HG02623 (cell line): ENCODE measurements around the gene CBLN3.
"Not testable (repeated sequence)": the region's sequence is repeated elsewhere in the genome, so short reads cannot be mapped to it uniquely, and the experiment has no call there.

Experiments
- ATAC-seq: cut with Tn5 transposase; IDR thresholded peaks from one replicate; pipeline ENCODE4 v1.9.1; 2021; ENCODE audit warnings: moderate library complexity; ENCODE audit not compliant: unreplicated experiment

Gene CBLN3

DNA sequence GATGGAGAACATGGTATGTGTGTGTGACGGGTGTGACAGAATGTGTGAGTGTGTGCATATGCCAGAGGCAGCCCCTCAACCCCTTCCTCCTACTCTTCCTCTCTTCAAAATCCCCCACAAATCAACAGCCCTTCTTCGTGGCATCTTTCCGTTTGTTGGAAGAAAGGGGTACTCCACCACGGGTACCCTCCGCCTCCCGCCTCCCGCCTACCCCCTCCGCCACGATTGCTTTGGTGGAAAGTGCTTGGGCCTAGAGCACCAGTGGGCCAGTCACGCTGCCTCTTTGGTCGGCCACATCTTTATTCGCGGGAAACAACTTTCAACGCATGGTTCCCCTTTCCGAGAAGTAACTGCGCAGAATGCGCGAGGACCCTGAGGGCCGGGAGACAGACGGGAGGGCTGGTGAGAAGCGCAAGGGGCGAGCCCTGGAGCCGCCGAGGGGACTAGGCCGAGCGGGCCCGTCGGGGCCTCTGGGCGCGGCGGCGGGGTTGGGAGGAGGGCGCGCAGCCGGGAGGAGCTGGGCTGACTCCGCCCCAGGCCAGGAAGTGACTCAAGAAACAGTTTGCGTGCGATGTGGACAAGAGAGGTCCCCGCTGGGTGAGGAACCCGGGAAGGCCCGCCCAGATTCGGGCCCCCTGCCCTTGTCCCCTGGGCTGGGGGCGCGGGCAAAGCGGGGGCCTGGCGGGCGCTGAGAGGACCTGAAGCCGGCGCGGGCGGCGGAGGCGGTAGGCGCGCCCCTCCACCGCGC is at the start of gene CBLN3, which contains the start of gene KHNYN:
Gene CBLN3, minus strand, starts transcription at position 274 of the 748 bp plus-strand sequence. CDS start 614 bp downstream, outside the sequence.
Gene KHNYN, plus strand, starts transcription at position 560 of the 748 bp plus-strand sequence. CDS start 777 bp downstream, outside the sequence.
- ATAC-seq = peak; percentile 85

DNA sequence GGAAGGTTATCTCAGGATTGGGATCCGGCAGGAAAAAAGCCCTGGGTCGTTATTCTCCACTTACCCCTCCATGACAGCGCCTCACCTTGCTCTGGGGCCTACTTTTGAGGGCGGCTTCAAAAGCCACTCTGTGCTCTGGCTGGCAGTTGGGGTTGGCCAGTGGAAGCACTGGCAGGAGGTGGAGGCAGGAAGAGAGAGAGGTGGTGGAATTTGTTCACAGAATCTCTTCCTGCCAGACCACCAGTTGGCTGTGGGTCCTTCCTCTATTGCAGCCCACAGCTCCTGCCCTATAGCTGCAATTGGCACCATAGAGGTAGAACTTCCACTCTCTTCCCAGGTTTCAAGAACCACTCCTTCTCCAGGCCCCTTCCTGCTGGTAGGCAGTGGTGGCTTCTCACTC is 45.8 kb upstream of the CBLN3 start:
- ATAC-seq = no peak

DNA sequence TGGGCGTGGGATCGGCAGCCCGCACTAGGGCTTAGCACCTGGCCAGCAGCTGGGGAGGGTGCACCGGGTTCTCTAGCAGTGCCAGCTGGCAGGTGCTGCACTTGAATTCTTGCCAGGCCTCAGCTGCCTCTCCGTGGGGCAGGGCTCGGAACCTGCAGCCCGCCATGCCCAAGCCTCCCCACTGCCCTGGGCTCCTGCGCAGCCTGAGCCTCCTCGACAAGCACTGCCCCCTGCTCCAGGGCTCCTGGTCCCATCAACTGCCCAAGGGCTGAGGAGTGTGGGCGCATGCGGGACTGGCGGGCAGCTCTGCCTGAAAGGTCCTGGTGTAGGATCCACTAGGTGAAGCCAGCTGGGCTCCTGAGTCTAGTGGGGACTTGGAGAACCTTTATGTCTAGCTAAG is 43.7 kb upstream of the CBLN3 start:
- ATAC-seq = no peak

DNA sequence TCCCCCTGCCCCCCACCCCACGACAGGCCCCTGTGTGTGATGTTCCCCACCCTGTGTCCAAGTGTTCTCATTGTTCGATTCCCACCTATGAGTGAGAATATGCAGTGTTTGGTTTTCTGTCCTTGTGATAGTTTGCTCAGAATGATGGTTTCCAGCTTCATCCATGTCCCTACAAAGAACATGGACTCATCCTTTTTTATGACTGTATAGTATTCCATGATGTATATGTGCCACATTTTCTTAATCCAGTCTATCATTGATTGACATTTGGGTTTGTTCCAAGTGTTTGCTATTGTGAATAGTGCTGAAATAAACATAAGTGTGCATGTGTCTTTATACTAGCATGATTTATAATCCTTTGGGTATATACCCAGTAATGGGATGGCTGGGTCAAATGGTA is 41.0 kb upstream of the CBLN3 start:
- not testable (repeated sequence) for ATAC-seq

DNA sequence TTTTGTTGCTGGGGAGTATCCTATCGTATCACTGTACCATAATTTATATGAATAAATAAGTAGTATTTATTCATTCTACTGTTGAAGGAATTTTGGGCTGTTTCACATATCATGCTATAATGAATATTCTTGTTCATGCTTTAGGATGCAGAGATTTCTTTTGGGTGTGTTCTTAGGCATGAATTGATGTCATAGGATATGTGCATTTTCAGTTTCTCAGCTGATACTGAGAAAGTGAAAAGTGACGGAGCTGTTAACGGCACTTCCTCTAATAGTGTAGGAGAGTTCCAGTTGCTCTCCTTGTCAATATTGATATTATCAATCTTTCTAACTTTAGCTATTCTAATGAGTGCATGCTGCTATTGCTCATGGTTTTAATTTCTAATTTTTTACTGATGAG is 36.3 kb upstream of the CBLN3 start:
- ATAC-seq = no peak

DNA sequence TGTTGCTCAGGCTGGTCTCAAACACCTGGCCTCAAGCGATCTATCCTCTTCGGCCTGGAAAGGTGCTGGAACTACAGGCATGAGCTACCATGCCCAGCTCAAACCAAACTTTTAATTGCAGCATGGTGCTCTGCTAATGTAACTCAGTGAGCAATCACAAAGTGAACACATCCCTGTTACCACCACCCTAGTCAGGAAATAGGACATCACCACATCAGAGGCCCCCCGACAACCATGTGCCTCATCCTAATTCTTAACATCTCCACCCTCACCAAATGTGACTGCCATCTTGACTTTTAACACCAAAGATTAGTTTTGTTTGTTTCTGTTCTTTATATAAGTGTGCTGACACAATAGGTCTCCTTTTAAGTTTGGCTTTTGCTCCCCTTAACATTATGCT is 35.9 kb upstream of the CBLN3 start:
- ATAC-seq = no peak

DNA sequence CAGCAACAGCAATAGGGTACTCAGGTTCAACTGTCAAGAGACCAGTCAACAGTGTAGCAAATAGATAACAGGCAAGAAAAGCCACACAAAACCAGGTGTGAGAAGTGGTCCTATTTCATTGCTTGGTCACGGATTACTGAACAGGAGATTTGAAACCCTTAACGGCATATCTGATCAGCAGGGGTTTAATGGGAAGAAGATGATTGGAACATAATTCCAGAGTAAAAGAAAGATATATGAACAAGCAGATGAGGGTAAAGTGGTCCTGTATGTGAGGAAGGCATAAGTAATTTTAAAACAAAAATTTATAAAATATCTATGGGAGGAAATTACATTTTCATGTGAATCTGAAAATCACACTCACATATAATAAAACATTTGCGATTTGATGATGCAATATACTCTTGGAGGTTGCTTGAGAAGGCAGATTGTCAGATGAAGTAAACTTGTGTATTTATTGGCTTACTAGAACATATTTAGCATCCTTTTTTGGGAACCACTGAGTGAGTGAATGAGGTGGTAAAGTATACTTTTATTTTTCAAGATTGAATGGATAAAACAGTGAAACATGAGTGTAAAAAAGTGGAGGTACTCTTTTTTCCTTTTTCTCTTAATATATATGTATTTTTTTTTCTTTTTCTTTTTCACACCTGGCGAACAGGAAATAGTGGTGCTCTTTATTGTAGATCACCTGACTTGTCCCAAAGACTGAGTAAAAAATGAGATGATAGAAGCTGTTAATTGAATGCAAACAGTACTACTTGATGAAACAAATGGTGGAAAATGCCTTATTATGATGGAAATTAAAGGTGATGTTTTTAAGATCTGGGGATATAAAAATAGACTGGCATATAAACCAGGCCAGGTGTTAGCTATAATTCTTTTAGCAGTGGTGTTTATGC is 34.7 kb upstream of the CBLN3 start:
- no peak for ATAC-seq

DNA sequence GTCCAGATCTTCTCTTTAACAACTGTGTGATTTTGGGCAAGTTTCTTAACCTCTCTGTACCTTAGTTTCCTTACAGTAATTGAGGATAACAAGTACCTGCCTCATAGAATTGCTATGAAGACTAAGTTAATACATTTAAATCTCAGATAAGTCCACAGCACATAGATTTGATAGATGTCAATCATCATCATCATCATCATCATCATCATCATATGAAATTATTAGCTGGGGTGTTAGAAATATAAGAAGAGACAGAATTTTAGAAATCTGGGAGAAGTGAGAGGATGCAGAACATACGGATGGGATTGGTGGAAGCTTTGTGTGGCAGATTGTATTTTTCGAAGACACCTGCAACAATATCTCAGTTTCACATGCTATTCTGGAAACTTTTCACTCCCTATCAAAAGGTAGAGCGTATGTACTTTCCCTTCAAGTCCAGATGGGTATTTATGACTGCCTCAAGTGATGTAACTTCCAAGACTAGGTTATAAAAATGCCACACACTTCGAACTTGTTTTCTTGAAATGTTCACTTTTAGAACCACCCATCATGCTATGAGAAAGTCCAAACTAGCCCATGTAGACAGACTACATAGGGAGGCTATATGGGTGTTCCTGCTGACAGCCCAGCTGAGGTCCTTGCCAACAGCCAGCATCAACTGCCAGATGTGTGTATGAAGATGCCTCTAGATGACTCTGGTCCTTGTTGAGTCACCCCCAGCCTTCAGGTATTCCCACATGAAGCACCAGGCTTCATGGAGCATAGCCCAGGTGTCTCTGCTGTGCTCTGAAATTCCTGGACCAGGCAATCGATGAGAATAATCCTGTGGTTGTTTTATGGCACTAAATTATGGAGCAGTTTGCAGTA is 33.8 kb upstream of the CBLN3 start:
- no peak for ATAC-seq

DNA sequence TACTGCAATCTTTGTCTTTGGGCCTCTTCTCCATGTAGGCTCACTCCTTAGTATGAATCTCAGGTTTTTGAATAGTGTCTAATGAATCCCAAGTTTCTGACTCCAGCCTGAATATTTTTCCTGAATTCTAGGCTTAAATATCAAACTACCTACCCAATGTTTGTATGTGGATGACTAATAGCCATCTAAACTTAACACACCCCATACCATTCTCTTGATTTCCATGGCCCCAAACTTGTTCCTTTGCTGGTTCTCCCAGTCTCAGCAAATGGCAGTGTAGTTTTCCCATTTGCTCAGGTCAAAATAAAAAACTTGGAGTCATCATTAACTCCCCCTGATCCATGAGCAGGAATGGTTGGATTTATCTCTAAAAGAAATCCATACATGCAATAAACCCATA is 31.9 kb upstream of the CBLN3 start:
- no peak for ATAC-seq

DNA sequence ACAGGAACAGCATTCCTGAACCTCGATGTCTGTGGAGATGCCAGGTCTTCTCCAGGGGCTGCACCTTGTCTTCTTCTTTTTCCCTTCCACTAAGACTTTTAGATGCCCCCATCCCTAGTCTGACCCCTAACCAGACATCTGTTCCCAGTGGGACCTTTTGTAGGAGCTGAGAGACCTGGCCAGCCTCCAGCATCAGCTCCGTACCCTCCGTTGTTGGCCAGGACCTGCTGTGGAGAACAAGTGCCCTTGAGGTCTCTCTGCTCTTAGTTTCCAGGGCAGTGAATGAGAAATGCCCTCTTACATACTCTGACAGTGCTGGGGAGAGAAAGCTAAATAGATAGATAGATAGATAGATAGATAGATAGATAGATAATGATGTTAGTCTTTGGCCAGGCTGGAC is 29.9 kb upstream of the CBLN3 start:
- no peak for ATAC-seq

DNA sequence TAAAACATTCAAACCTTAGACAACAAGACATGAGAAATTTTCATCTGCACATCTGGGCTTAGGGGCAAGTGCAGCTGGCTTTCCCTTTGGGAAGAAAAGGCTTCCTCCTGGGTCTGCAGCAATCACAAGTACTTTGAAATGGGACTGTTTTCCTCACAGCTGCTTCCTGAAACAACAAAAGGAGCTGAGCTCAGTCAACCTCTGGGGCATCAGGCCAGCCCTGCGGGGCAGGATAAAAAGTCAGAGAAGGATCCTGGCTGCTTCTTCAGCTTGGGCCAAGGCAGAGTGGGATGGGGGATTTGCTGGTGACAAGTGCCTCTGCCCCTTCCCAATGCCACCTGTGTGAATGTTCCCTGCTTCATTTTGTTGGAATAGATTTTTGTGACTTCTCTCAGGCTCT is 29.3 kb upstream of the CBLN3 start:
- ATAC-seq = no peak

DNA sequence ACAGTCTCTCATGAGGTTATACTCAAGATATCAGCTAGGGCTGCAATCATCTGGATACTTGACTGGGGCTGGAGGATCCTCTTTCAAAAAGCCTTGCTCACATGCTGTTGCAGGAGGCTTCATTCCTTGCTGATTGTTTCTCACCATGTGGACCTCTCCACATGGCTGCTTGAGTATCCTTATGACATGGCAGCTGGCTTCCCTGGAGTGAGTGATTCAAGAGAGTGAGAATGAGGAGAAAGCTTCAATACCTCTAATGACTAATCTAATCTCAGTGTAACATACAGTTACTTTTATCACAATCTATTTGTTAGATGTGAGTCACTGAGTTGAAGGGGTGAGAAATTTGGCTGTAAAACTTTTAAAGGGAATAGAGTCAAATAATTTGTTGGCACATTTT is 27.5 kb upstream of the CBLN3 start:
- no peak for ATAC-seq

DNA sequence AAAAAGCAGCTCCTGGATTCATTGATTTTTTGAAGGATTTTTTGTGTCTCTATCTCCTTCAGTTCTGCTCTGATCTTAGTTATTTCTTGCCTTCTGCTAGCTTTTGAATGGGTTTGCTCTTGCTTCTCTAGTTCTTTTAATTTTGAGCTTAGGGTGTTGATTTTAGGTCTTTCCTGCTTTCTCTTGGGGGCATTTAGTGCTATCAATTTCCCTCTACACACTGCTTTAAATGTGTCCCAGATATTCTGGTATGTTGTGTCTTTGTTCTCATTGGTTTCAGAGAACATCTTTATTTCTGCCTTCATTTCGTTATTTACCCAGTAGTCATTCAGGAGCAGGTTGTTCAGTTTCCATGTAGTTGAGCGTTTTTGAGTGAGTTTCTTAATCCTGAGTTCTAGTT is 21.4 kb upstream of the CBLN3 start:
- not testable (repeated sequence) for ATAC-seq

DNA sequence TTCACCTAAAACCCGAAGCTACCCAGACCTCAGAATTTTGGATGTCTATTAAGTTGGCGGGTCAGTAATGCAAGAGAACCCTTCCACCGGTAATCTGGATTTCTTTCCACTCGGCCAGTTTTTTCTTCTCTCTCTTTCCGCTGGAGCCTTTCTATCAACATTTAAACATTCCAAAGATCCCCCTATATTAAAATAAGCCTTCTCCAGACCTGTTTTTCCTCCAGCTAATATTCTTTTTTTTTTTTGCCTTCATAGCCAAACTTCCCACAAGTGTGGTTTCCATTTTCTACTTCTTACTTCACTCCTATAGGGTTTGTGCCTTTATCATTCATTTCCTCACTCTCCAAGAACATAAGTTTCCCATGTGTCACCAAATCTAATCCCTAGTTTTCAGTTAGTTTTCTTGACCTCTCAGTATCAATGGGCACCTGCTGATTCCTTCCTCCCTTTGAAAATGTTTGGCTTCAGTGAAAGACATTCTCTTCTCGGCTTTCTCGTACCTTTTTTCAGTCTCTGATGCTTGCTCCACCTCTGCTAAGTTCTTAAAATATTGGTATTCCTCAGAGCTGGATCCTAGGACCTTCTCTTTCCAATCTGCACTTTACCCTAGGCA is 13.7 kb upstream of the CBLN3 start:
- ATAC-seq = no peak

DNA sequence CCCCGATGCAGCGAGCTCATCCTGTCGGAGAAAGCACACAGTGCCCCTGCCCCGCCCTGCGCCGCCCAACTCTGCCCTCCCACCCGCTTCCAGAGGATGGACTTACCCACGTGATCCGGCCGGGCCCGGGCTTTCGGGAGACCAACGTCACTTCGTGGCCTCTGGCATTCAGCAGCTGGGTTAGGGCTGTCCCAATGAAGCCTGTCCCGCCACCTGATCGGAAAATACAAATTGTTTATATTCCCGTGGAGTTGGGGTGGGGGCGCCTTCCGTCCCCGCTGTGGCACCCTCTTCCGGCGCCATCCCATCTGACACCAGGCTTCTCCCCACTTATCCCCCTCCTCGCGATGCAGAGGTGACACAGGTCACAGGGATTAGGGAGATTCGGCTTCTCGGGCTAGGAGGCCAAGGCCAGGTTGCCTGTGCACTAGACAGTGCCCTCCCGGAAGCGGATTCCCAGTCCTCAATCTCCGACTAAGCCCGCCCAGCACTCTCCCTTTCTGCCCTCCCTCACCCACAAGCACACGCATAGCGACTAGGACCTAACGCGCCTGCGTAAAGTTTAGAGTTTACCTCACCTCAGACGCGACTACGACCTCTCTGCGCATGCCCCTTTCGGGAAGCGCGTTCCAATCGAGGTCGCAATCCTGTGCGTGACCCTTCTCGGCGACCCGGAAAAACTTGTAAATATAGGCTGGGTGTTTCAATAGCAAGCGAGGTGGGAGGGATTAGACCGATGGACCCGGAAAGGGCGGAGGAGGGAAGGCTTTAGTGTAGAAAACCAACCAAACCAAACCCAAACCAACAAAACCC is 13.0 kb upstream of the CBLN3 start, which contains the start of gene SDR39U1:
Gene SDR39U1, minus strand, starts transcription at position 537 of the 813 bp plus-strand sequence. Its CDS starts 7 bp downstream, at position 530.
- ATAC-seq = peak; percentile 91

DNA sequence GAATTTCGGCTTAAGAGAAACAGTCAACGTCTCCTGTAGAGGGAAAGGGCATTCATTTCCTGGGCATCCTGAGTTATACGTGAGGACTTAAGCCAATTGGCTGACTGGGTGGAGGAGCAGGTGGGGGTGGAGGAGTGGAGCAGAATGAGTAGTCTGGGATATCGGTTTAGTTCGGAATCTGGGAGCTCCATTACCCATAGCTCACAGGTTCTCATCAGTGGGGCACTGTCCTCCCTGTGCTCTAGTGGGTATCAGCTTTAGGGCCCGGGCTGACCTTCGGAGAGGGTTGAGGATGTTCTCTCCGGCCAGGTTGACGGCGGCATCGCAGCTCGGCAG is 12.4 kb upstream of the CBLN3 start:
- ATAC-seq = no peak

DNA sequence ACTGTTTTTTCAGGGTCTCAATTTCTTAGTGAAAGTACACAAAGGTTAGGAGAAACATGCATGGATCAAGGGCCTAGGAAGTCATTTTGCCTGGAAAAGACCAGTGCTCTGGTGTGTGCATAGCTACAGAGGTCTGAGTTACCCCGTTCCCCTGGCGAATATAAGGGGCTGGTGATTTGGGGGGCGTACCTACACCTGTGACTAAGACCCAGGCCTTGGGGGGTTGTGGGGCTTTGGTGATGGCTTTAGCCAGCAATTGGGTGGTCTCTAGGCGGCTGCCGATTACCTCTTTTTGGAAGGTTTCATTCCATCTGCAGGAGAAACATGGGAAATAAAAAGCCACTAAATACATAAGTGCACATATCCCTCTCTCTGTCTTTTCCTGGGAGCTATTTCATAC is 12.0 kb upstream of the CBLN3 start:
- ATAC-seq = no peak

DNA sequence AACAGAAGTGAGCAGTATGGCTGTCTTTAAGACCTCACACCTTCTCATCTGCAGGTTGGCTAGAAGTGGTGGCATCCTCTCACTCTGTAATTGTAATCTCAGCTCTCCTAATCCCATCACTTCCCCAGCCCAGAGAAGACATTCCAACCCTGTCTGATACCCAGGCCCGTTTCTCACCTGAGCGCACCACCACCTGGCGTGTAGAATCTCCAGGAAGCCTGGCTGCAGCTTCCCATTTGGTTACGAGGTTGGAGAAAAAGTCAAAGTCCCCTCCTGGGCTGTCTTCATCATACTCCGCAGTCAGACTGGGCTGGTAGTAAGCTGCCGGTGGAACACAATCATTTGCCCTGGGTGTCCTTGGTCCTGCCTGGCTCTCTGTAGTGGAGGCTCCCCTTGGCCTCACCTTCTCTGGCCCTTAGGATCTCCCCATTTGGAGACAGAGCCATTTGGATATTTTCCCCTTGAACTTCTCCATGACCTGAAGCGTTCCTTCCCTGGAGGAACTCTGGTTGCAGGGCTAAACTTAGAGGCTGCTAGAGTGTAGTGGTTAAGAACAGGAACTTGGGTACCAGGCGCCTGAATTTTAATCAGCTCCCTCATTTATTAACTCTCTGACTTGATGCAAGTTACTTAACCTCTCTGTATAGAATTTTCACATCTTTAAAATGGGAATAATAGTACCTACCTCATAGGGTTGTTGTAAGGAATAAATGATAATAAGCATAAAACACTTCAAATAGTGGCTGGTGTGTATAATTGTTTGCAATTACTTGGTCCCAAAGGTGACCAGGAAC is 11.3 kb upstream of the CBLN3 start:
- ATAC-seq = no peak
